ENCODE measurements around the gene ZNF302.

ZNF302 gene

DNA sequence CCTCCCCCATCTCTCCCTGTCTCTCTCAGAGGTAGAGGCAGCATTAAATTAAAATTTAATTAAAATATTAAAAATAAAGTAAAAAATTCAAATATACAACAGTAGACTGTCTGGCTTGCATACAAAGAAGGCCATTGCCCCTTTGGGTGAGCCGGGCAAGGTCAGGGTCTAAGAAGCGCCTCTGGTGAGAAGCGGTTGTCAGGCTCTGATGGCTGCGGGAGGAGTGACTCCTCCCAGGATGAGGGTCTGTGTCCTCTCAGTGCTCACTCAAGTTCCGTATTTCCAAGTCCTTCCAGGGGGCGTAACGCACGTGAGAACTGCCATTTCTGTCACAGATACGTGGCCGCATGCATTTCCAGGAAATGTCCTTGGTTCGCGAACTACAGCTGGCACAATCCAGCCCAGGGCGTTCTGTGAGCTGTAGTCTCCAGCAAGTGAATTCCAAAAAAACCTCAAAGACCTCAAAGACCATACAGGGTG, 55.8 kb downstream of the ZNF302 start:
- no peak for DNase-seq

DNA sequence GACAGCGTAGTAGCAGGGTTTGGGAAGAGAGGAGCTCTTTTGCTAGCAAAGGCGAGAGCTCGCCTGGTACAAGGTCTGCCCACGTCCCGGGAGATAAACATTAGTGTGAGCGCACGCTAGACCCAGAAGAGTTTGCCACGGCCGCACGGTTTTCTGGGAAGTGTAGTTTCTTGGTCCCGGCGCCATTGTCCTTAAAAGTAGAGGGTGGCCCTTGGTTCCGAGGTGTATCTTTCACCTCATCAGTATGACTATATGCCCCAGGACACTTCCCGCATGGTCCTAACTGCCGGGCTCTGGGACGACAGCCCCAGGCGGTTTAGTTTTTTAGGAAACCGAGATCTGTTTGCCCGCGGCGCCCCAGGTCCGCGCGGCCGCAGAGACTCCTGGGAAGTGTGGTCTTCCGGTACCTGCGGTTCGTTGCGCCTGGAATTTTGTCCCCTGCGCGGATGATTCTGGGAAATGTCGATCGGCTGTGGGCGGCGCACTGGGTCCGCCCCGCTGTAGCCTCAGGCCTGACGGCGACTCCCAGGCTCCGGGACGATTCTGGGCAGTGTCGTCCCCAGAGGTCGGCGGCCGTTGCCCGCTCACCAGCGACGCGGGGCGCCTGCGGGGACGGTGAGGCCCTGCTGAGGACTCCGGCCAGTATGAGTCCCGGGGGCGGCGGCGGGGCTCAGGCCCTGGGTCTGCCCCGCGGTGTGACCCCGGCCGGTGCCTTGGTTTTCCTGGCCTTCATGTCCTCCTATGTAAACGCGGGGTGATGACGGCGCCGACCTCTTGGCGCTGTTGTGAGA, 56.5 kb downstream of the ZNF302 start, which contains the start of gene ZNF181:
ZNF181 (plus strand) TSS at position 498 of the 791 bp plus-strand sequence. CDS start 795 bp downstream, outside the sequence.
- DNase-seq: peak; percentile 86

DNA sequence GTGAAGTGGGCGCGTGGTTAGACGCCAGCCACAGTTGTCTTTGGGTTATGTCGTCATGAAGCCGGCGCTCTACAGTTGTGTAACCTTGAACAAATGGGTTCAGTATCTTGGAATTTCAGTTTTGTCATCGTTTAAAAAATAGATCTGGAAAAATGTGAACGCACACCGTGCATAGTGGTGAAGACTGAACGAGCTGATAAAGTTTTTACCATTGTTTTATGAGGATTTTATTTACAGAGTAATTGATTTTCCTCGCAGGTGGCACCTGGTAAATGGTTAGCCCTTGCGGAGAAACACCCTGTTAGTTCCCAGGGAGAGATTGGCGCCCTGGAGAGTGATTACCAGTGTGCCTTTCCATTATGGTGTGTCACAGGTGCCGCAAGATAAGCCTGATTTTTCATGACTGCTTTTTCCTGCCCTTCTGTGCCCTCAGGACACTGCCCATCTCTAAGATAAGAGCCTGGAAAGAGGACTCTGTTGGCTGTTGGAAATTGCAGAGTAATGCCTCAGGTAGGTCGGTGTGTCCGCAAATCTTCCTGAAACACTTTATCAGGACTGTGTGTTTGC, 57.1 kb downstream of the ZNF302 start:
- DNase-seq: peak; percentile 68
